ENCODE data around the gene CDH1.

Gene CDH1

DNA sequence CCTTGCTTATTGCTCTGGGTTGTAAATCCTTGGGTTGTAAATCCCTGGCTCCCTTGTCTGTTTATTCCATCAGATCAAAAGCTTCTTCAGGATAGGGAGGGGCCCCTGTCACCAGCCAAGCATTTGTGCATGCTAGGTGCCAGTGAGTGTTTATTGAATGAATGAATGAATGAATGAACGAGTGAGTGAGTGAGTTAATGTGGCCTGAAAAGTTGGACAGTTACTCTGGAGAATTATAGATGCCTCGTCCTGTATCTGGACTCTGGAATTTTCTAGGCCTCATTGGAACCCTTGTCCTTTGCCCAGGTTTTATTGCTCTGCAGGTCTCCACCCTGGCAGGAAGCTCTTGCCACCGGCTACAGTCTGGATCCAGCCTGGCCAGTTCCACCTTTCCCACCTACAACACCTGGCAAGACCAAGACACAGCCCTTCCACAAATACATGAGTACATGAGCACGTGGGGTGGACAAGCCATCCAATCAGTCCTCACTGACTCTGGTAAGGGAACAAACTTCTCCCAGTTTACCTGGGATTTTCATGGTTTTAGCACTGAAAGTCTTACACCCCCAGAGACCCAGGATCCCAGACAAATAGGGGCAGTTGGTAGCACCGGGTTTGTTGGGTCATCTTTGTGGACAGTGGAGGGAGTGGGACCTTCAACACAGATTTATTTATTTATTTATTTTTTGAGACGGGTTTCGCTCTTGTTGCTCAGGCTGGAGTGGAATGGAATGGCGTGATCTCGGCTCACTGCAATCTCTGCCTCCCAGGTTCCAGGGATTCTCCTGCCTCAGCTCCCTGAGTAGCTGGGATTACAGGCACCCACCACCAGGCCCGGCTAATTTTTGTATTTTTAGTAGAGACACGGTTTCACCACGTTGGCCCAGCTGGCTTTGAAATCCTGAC, 14.7 kb upstream of the CDH1 start:
- Histone ChIP-seq H2BK15ac (replicated peaks; ENCODE audit: low read depth) (no peak overlapping the region), H3K36me3 (ENCODE audit: control insufficient read depth, insufficient read depth, low read length) (no peaks in the 10 kb centered on the region)
- no CpG with 5 or more reads among the region's 12 CpGs for WGBS (ENCODE audit: extremely low coverage, insufficient coverage, low lambda C conversion rate)

DNA sequence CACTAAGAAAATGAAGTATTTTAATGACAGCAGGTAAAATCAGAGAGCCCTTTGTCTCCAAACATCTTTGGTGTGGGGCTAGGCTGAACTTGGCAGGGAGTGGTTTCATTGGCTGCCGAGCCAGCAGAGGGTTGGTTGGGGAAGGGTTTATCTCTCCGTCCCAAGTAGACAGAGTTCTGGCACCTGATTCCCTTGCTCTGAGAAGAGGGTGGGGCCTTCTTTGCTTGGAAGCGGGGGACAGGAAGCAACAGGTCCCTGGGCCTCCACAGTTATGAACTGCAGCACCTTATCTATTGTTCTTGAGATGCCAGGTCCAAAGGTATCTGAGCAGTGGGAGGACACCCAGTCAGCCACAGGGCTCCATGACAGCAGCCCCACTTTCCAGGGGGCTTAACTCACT, 12.3 kb upstream of the CDH1 start:
- Histone ChIP-seq H2AK5ac (ENCODE audit: low read length) (no peak overlapping the region), H3K79me1 (ENCODE audit: low read length) (no peaks in the 10 kb centered on the region), H3K23ac (ENCODE audit: low read length) (no peak overlapping the region), H3K4me1 (ENCODE audit: control insufficient read depth, low read depth, low read length) (no peaks in the 10 kb centered on the region), H3K36me3 (ENCODE audit: control insufficient read depth, insufficient read depth, low read length) (no peaks in the 10 kb centered on the region), H2BK5ac (ENCODE audit: low read length) (no peak overlapping the region), H3K4me2 (ENCODE audit: low read length) (no peak overlapping the region), H3K56ac (ENCODE audit: low read length) (no peak overlapping the region), H3K27ac (ENCODE audit: low read depth, low read length) (no peak overlapping the region), H2BK120ac (ENCODE audit: low read depth, low read length) (no peak overlapping the region), H3K4ac (ENCODE audit: low read depth, low read length) (no peak overlapping the region), H3K27me3 (ENCODE audit: insufficient read depth, low read length, poor library complexity) (no peaks in the 10 kb centered on the region), H3K18ac (ENCODE audit: low read length) (no peak overlapping the region), H3K79me2 (ENCODE audit: control insufficient read depth, insufficient read depth, low read length) (no peaks in the 10 kb centered on the region), H3K9ac (ENCODE audit: low read length) (no peak overlapping the region), H4K5ac (ENCODE audit: low read length) (no peak overlapping the region), H3K4me3 (ENCODE audit: low read length) (no peak overlapping the region), H4K8ac (ENCODE audit: low read depth, low read length) (no peak overlapping the region), H2BK15ac (replicated peaks; ENCODE audit: low read depth) (no peak overlapping the region)
- no peak for DNase-seq
- no CpG with 5 or more reads among the region's 3 CpGs for WGBS (ENCODE audit: extremely low coverage, insufficient coverage, low lambda C conversion rate)

More for the DNA sequence above, 14.7 kb upstream of the CDH1 start:
- H3K56ac ChIP-seq (ENCODE audit: low read length) = no peak overlapping the region
- no peak overlapping the region for H3K4ac ChIP-seq (ENCODE audit: low read depth, low read length)
- H2BK5ac ChIP-seq (ENCODE audit: low read length) = no peak overlapping the region
- H3K27ac ChIP-seq (ENCODE audit: low read depth, low read length) = no peak overlapping the region
- H3K4me1 ChIP-seq (ENCODE audit: control insufficient read depth, low read depth, low read length) = no peaks in the 10 kb centered on the region
- H3K23ac ChIP-seq (ENCODE audit: low read length) = no peak overlapping the region
- H4K5ac ChIP-seq (ENCODE audit: low read length) = no peak overlapping the region
- H4K8ac ChIP-seq (ENCODE audit: low read depth, low read length) = no peak overlapping the region
- H3K9ac ChIP-seq (ENCODE audit: low read length) = no peak overlapping the region
- H3K4me3 ChIP-seq (ENCODE audit: low read length) = no peak overlapping the region
- DNase-seq = peak; percentile 57
- H3K79me1 ChIP-seq (ENCODE audit: low read length) = no peaks in the 10 kb centered on the region
- no peak overlapping the region for H2AK5ac ChIP-seq (ENCODE audit: low read length)
- no peak overlapping the region for H3K18ac ChIP-seq (ENCODE audit: low read length)
- no peaks in the 10 kb centered on the region for H3K79me2 ChIP-seq (ENCODE audit: control insufficient read depth, insufficient read depth, low read length)
- no peak overlapping the region for H3K4me2 ChIP-seq (ENCODE audit: low read length)
- H2BK120ac ChIP-seq (ENCODE audit: low read depth, low read length) = no peak overlapping the region
- no peaks in the 10 kb centered on the region for H3K27me3 ChIP-seq (ENCODE audit: insufficient read depth, low read length, poor library complexity)

DNA sequence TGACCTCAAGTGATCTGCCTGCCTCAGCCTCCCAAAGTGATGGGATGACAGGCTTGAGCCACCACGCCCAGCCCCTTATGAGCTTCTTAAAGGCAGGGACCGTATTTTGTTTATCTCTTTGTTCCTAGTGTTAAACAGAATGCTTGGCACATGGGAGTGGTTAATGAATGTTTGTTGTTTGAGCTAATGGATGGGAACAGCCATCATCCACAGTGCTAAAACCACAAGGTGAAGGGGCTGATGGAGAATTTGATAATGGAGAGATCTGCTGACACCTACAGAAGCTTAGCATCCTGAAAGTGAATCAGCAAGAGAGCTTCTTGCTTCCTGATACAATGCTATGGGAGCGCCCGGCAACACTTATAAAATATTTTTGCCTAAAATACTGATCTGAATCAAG, 8.6 kb upstream of the CDH1 start:
- no peak overlapping the region for H2BK5ac ChIP-seq (ENCODE audit: low read length)
- no peaks in the 10 kb centered on the region for H3K36me3 ChIP-seq (ENCODE audit: control insufficient read depth, insufficient read depth, low read length)
- H3K18ac ChIP-seq (ENCODE audit: low read length) = no peak overlapping the region
- no peak for DNase-seq
- H3K4me3 ChIP-seq (ENCODE audit: low read length) = no peak overlapping the region
- no peak overlapping the region for H3K9ac ChIP-seq (ENCODE audit: low read length)
- WGBS (ENCODE audit: extremely low coverage, insufficient coverage, low lambda C conversion rate) = no CpG with 5 or more reads among the region's 4 CpGs
- H3K23ac ChIP-seq (ENCODE audit: low read length) = no peak overlapping the region
- no peak overlapping the region for H2BK15ac ChIP-seq (replicated peaks; ENCODE audit: low read depth)
- H4K8ac ChIP-seq (ENCODE audit: low read depth, low read length) = no peak overlapping the region
- no peak overlapping the region for H3K4me2 ChIP-seq (ENCODE audit: low read length)
- H3K79me1 ChIP-seq (ENCODE audit: low read length) = no peaks in the 10 kb centered on the region
- peaks cover 6% of the 10 kb centered on the region for H3K4me1 ChIP-seq (ENCODE audit: control insufficient read depth, low read depth, low read length)
- H2AK5ac ChIP-seq (ENCODE audit: low read length) = no peak overlapping the region
- no peak overlapping the region for H2BK120ac ChIP-seq (ENCODE audit: low read depth, low read length)
- H3K79me2 ChIP-seq (ENCODE audit: control insufficient read depth, insufficient read depth, low read length) = no peaks in the 10 kb centered on the region
- H3K56ac ChIP-seq (ENCODE audit: low read length) = no peak overlapping the region
- no peak overlapping the region for H3K4ac ChIP-seq (ENCODE audit: low read depth, low read length)
- no peak overlapping the region for H3K27ac ChIP-seq (ENCODE audit: low read depth, low read length)
- H4K5ac ChIP-seq (ENCODE audit: low read length) = no peak overlapping the region
- no peaks in the 10 kb centered on the region for H3K27me3 ChIP-seq (ENCODE audit: insufficient read depth, low read length, poor library complexity)

DNA sequence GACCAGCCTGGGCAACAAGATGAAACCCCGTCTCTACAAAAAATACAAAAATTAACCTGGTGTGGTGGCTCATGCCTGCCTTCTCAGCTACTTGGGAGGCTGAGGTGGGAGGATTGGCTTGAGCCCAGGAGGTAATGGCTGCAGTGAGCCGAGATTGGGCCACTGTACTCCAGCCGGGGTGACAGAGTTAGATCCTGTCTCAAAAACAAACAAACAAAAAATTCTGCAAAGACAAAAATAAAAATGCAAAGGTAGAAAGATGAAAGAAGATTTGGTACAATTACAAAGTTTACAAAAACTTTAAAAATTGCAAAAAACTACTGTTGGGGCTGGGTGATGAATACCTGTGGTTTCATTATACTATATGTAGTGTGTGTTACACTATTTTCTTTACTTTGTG, 5.5 kb upstream of the CDH1 start:
- WGBS (ENCODE audit: extremely low coverage, insufficient coverage, low lambda C conversion rate) = no CpG with 5 or more reads among the region's 3 CpGs
- Histone ChIP-seq H4K5ac (ENCODE audit: low read length) (no peak overlapping the region), H3K79me1 (ENCODE audit: low read length) (no peaks in the 10 kb centered on the region), H3K36me3 (ENCODE audit: control insufficient read depth, insufficient read depth, low read length) (no peaks in the 10 kb centered on the region), H3K18ac (ENCODE audit: low read length) (peak overlapping the region; percentile 62), H2BK15ac (replicated peaks; ENCODE audit: low read depth) (no peak overlapping the region), H3K27ac (ENCODE audit: low read depth, low read length) (no peak overlapping the region), H2BK5ac (ENCODE audit: low read length) (no peak overlapping the region), H2AK5ac (ENCODE audit: low read length) (no peak overlapping the region), H3K23ac (ENCODE audit: low read length) (no peak overlapping the region), H4K8ac (ENCODE audit: low read depth, low read length) (no peak overlapping the region), H3K9ac (ENCODE audit: low read length) (no peak overlapping the region), H2BK120ac (ENCODE audit: low read depth, low read length) (no peak overlapping the region), H3K4me2 (ENCODE audit: low read length) (no peak overlapping the region), H3K4me3 (ENCODE audit: low read length) (no peak overlapping the region), H3K79me2 (ENCODE audit: control insufficient read depth, insufficient read depth, low read length) (no peaks in the 10 kb centered on the region), H3K56ac (ENCODE audit: low read length) (peak overlapping the region; percentile 50), H3K4ac (ENCODE audit: low read depth, low read length) (no peak overlapping the region), H3K4me1 (ENCODE audit: control insufficient read depth, low read depth, low read length) (peaks cover 6% of the 10 kb centered on the region), H3K27me3 (ENCODE audit: insufficient read depth, low read length, poor library complexity) (no peaks in the 10 kb centered on the region)
- no peak for DNase-seq

GRCh38 chr16:68732042-68732680, 4.9 kb upstream of the CDH1 start:
- H3K18ac ChIP-seq (ENCODE audit: low read length) = peak overlapping the region; percentile 95
- no peak overlapping the region for H2AK5ac ChIP-seq (ENCODE audit: low read length)
- DNase-seq = peak; percentile 88
- no peak overlapping the region for H3K23ac ChIP-seq (ENCODE audit: low read length)
- H3K79me2 ChIP-seq (ENCODE audit: control insufficient read depth, insufficient read depth, low read length) = no peaks in the 10 kb centered on the region
- peak overlapping the region; percentile 90 for H3K27ac ChIP-seq (ENCODE audit: low read depth, low read length)
- H3K9ac ChIP-seq (ENCODE audit: low read length) = peak overlapping the region; percentile 43
- peak overlapping the region; percentile 67 for H3K56ac ChIP-seq (ENCODE audit: low read length)
- peak overlapping the region; percentile 35 for H2BK120ac ChIP-seq (ENCODE audit: low read depth, low read length)
- H2BK5ac ChIP-seq (ENCODE audit: low read length) = peak overlapping the region; percentile 51
- peak overlapping the region; percentile 59 for H3K4ac ChIP-seq (ENCODE audit: low read depth, low read length)
- H3K4me3 ChIP-seq (ENCODE audit: low read length) = no peak overlapping the region
- peak overlapping the region; percentile 22 for H3K4me2 ChIP-seq (ENCODE audit: low read length)
- H3K36me3 ChIP-seq (ENCODE audit: control insufficient read depth, insufficient read depth, low read length) = no peaks in the 10 kb centered on the region
- no peak overlapping the region for H4K8ac ChIP-seq (ENCODE audit: low read depth, low read length)
- no peaks in the 10 kb centered on the region for H3K79me1 ChIP-seq (ENCODE audit: low read length)
- peaks cover 6% of the 10 kb centered on the region for H3K4me1 ChIP-seq (ENCODE audit: control insufficient read depth, low read depth, low read length)
- no peak overlapping the region for H4K5ac ChIP-seq (ENCODE audit: low read length)
- H3K27me3 ChIP-seq (ENCODE audit: insufficient read depth, low read length, poor library complexity) = no peaks in the 10 kb centered on the region
- WGBS (ENCODE audit: extremely low coverage, insufficient coverage, low lambda C conversion rate) = no CpG with 5 or more reads among the region's 8 CpGs
- H2BK15ac ChIP-seq (replicated peaks; ENCODE audit: low read depth) = peak overlapping the region; percentile 96

All from mesendoderm (in vitro differentiated cells).